Neural cell (in vitro differentiated cells): Measurements from ENCODE around the gene TMOD1.

Source experiments
- EZH2 ChIP-seq: fragments of 200-600, 300-800 bp; shearing (Covaris generic), sonication (generic); IDR thresholded peaks from 2 replicates; pipeline ENCODE4 v1.6.1; 2014; ENCODE audit warnings: antibody characterized with exemption, low read length, borderline replicate concordance, mild to moderate bottlenecking; ENCODE audit not compliant: insufficient read depth, poor library complexity, severe bottlenecking
- MXI1 ChIP-seq: fragments of 450-650 bp; conservative IDR thresholded peaks from 2 replicates; pipeline ENCODE4 v1.6.1; 2014; ENCODE audit warnings: antibody characterized with exemption, mild to moderate bottlenecking; ENCODE audit not compliant: poor library complexity, severe bottlenecking
- TF ChIP-seq, protein P1 (sequence below): fragments of 450-650 bp; IDR thresholded peaks from 2 replicates; pipeline ENCODE4 v1.5.1; 2014; ENCODE audit warnings: antibody characterized with exemption, mild to moderate bottlenecking, moderate library complexity; ENCODE audit not compliant: poor library complexity, severe bottlenecking

DNA sequence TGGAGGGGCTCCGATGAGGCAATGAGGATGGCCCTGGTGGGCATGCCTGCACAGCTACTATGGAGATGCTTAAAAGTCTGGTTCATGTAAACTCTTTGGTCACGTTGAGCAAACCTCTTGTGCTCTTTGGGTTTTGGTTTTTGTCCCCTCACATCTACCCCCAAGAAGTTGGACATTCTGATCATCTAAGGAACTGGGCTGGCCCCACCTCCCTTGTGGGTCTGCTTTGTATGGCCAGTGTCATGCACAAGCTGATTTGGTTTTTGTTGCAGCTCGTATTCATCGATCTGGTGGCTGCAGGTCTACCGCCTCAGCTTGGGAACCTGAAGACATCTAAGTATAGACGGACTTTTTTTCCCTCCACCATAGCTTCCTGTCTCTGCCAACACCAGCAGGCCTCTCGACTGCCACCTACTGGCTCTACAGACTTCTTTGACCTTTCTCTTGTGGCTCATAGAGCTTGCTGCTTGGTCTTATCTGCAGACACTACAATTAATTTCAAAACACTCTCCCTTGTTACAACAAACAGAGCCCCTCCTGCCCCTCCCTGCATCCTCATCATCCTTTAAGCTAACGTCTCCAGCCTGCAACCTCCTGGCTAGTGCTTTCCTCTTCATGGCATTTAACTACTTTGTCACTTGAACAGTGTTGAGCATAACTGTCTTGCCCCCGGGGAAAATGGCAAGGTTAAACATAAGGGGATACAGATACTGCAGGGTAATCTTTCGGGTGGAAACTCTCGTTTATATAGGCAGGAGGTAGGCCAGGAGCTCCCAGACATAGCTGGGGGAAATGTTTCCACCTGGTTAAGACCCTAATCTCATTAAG, 97.2 kb downstream of the TMOD1 start:
- TF ChIP-seq, protein P1, sequence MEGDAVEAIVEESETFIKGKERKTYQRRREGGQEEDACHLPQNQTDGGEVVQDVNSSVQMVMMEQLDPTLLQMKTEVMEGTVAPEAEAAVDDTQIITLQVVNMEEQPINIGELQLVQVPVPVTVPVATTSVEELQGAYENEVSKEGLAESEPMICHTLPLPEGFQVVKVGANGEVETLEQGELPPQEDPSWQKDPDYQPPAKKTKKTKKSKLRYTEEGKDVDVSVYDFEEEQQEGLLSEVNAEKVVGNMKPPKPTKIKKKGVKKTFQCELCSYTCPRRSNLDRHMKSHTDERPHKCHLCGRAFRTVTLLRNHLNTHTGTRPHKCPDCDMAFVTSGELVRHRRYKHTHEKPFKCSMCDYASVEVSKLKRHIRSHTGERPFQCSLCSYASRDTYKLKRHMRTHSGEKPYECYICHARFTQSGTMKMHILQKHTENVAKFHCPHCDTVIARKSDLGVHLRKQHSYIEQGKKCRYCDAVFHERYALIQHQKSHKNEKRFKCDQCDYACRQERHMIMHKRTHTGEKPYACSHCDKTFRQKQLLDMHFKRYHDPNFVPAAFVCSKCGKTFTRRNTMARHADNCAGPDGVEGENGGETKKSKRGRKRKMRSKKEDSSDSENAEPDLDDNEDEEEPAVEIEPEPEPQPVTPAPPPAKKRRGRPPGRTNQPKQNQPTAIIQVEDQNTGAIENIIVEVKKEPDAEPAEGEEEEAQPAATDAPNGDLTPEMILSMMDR: peak; percentile 83
- TF ChIP-seq MXI1 (no peak), EZH2 (no peak)
